Neural progenitor cell (in vitro differentiated cells): ENCODE measurements around the gene PMS1. TPM values are rescaled to one million over a fixed set of nuclear protein-coding genes. Genes with fewer than 3 reads are reported as not detected.

Experiments
- DNase-seq: peaks from one replicate; pipeline ENCODE4 v3.0.0-alpha.2; 2016; ENCODE audit warnings: low spot score
- H2AFZ ChIP-seq: fragments of 200-600 bp; sonication (generic); replicated peaks from 2 replicates; pipeline ENCODE4 v1.6.1; 2016; ENCODE audit warnings: antibody characterized with exemption
- H3F3A ChIP-seq: fragments of 200-600 bp; sonication (generic); 2 replicates; pipeline ENCODE4 v1.6.1; 2016; ENCODE audit warnings: antibody characterized with exemption, low read depth
- H3K27ac ChIP-seq: fragments of 200-600 bp; sonication (generic); 2 replicates; pipeline ENCODE4 v1.5.1; 2016; ENCODE audit warnings: mild to moderate bottlenecking
- H3K27me3 ChIP-seq: fragments of 200-600 bp; sonication (generic); 2 replicates; pipeline ENCODE4 v1.6.1; 2016; ENCODE audit warnings: mild to moderate bottlenecking, moderate library complexity
- H3K36me3 ChIP-seq: fragments of 200-600 bp; sonication (generic); 2 replicates; pipeline ENCODE4 v1.5.1; 2016
- H3K4me1 ChIP-seq: fragments of 200-600 bp; sonication (generic); 2 replicates; pipeline ENCODE4 v1.6.1; 2016; ENCODE audit warnings: mixed run types
- H3K4me2 ChIP-seq: fragments of 200-600 bp; sonication (generic); 2 replicates; pipeline ENCODE4 v1.6.1; 2016
- H3K4me3 ChIP-seq: fragments of 200-600 bp; sonication (generic); 2 replicates; pipeline ENCODE4 v1.5.1; 2016
- H3K79me2 ChIP-seq: fragments of 200-600 bp; sonication (generic); 2 replicates; pipeline ENCODE4 v1.6.1; 2016; ENCODE audit warnings: low read depth
- H3K9ac ChIP-seq: fragments of 200-600 bp; sonication (generic); 2 replicates; pipeline ENCODE4 v1.6.1; 2016
- H3K9me3 ChIP-seq: fragments of 200-600 bp; sonication (generic); 2 replicates; pipeline ENCODE4 v1.5.1; 2016; ENCODE audit warnings: low read depth
- H4K20me1 ChIP-seq: fragments of 200-600 bp; sonication (generic); 2 replicates; pipeline ENCODE4 v1.6.1; 2016; ENCODE audit warnings: low read depth
- H3K27ac Mint-ChIP-seq: 3 replicates; pipeline ENCODE4 v1.8.0; 2021; ENCODE audit warnings: mixed read lengths
- H3K27me3 Mint-ChIP-seq: 2 replicates; pipeline ENCODE4 v1.8.0; 2022; ENCODE audit warnings: low read depth, mild to moderate bottlenecking, inconsistent platforms, moderate library complexity, mixed read lengths; ENCODE audit not compliant: insufficient read depth
- H3K36me3 Mint-ChIP-seq: 3 replicates; pipeline ENCODE4 v1.8.0; 2021; ENCODE audit warnings: mixed read lengths
- H3K4me1 Mint-ChIP-seq: 3 replicates; pipeline ENCODE4 v1.8.0; 2021; ENCODE audit warnings: mixed read lengths
- H3K4me3 Mint-ChIP-seq: 3 replicates; pipeline ENCODE4 v1.8.0; 2021; ENCODE audit warnings: mild to moderate bottlenecking, moderate library complexity, mixed read lengths
- H3K9me3 Mint-ChIP-seq: 3 replicates; pipeline ENCODE4 v1.8.0; 2020; ENCODE audit warnings: mixed read lengths
- EZH2 ChIP-seq: fragments of 200-600 bp; sonication (generic); IDR thresholded peaks from 2 replicates; pipeline ENCODE4 v1.6.1; 2017; ENCODE audit warnings: antibody characterized with exemption, mild to moderate bottlenecking, moderate library complexity
- EZH2phosphoT487 ChIP-seq: fragments of 200-600 bp; sonication (generic); IDR thresholded peaks from 2 replicates; pipeline ENCODE4 v1.6.1; 2017; ENCODE audit warnings: antibody characterized with exemption
- total RNA-seq: library from RNA; depleted of rRNA; stranded (reverse); fragments of >200 nt; gene quantifications from 2 replicates; pipeline ENCODE4 v1.2.3, GENCODE V29; 2015; ENCODE audit warnings: low replicate concordance
- TF ChIP-seq, protein P1 (sequence below): fragments of 200-600 bp; sonication (generic); IDR thresholded peaks from 2 replicates; pipeline ENCODE4 v1.5.1; 2017; ENCODE audit warnings: antibody characterized with exemption, mild to moderate bottlenecking

Gene PMS1
- total RNA-seq, 1 donor from 2014 or later = 97.9 TPM

DNA sequence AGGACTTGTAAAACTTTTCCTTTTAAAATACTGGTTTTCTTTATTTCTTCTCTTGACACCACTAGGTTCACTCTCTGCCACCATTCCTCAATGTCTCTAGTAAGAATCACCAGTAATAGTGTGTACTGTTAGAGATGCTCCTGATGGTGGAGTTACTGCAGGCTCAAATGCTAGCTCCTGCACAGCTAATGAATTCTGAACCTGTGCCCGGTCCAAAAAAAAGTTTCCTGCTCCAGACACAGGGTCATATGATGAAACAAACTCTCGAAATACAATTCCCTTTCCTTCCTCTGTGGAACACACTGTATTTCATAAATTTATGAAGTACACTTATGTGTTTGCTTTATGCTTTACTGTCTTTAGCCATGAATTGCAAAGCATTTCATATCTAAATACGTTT lies 19.2 kb downstream of the PMS1 start:
- no peaks in the 10 kb centered on the region for H3K27me3 Mint-ChIP-seq

DNA sequence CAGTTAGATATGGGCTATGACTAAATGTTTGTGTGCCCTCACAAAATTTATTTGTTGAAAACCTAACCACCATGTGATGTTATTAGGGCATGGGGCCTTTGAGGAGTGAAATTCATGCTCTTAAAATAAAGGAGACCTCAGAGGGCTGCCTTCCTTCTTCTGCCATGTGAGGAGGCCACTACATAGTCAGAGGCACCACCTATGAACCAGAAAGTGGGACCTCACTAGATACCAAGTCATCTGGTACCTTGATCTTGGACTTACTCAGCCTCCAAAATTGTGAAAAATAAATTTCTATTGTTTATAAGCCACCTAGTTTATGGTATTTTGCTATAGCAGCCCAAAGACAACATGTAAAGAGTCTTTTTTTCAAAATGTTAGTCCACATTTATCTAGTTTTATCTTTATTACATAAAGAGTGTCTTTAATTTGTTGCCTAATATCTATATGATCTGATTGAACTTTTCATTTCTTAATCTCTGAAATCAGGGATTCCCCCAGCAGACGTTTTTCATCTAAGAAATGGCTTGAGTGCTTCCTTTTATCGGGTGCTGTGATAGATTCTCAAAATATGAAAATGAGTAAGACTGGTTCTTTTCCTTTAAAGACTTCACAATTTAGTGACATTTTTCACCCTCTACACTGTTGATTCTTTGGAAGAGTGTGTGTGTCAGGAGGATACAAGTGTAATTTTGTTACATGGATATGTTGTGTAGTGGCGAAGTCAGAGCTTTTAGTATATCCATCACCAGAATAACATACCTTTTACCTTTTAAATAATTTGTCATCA lies 34.2 kb downstream of the PMS1 start:
- H3F3A ChIP-seq = no peaks in the 10 kb centered on the region
- no peak overlapping the region for H3K27ac ChIP-seq
- no peaks in the 10 kb centered on the region for H3K4me1 ChIP-seq
- H3K4me1 Mint-ChIP-seq = no peaks in the 10 kb centered on the region
- H3K9me3 ChIP-seq = no peaks in the 10 kb centered on the region
- H3K4me3 ChIP-seq = no peak overlapping the region
- H3K4me3 Mint-ChIP-seq = no peak overlapping the region
- TF ChIP-seq EZH2phosphoT487 = no peak
- no peak for TF ChIP-seq EZH2
- TF ChIP-seq, protein P1, sequence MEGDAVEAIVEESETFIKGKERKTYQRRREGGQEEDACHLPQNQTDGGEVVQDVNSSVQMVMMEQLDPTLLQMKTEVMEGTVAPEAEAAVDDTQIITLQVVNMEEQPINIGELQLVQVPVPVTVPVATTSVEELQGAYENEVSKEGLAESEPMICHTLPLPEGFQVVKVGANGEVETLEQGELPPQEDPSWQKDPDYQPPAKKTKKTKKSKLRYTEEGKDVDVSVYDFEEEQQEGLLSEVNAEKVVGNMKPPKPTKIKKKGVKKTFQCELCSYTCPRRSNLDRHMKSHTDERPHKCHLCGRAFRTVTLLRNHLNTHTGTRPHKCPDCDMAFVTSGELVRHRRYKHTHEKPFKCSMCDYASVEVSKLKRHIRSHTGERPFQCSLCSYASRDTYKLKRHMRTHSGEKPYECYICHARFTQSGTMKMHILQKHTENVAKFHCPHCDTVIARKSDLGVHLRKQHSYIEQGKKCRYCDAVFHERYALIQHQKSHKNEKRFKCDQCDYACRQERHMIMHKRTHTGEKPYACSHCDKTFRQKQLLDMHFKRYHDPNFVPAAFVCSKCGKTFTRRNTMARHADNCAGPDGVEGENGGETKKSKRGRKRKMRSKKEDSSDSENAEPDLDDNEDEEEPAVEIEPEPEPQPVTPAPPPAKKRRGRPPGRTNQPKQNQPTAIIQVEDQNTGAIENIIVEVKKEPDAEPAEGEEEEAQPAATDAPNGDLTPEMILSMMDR = no peak
- no peak overlapping the region for H3K9ac ChIP-seq
- H2AFZ ChIP-seq = no peak overlapping the region
- no peaks in the 10 kb centered on the region for H4K20me1 ChIP-seq
- H3K4me2 ChIP-seq = no peak overlapping the region
- no peaks in the 10 kb centered on the region for H3K79me2 ChIP-seq
- H3K36me3 ChIP-seq = peaks cover 20% of the 10 kb centered on the region
- H3K9me3 Mint-ChIP-seq = no peaks in the 10 kb centered on the region
- H3K27ac Mint-ChIP-seq = no peak overlapping the region
- no peak for DNase-seq
- H3K27me3 ChIP-seq = no peaks in the 10 kb centered on the region
- no peaks in the 10 kb centered on the region for H3K27me3 Mint-ChIP-seq
- H3K36me3 Mint-ChIP-seq = peaks cover 22% of the 10 kb centered on the region

More for the DNA sequence above, 19.2 kb downstream of the PMS1 start:
- Histone ChIP-seq H3K27ac (no peak overlapping the region), H3K9ac (no peak overlapping the region), H3K79me2 (peaks cover 34% of the 10 kb centered on the region), H3K4me3 (no peak overlapping the region), H3K36me3 (peaks cover 22% of the 10 kb centered on the region), H3K27me3 (no peaks in the 10 kb centered on the region), H2AFZ (no peak overlapping the region), H3F3A (no peaks in the 10 kb centered on the region), H3K4me1 (no peaks in the 10 kb centered on the region), H3K9me3 (no peaks in the 10 kb centered on the region), H3K4me2 (no peak overlapping the region), H4K20me1 (peaks cover 6% of the 10 kb centered on the region)
- Mint-ChIP-seq H3K27ac (no peak overlapping the region), H3K4me3 (no peak overlapping the region), H3K9me3 (no peaks in the 10 kb centered on the region), H3K4me1 (no peaks in the 10 kb centered on the region), H3K36me3 (peaks cover 11% of the 10 kb centered on the region)
- no peak for TF ChIP-seq EZH2
- no peak for TF ChIP-seq EZH2phosphoT487
- TF ChIP-seq, protein P1 = no peak
- no peak for DNase-seq

DNA sequence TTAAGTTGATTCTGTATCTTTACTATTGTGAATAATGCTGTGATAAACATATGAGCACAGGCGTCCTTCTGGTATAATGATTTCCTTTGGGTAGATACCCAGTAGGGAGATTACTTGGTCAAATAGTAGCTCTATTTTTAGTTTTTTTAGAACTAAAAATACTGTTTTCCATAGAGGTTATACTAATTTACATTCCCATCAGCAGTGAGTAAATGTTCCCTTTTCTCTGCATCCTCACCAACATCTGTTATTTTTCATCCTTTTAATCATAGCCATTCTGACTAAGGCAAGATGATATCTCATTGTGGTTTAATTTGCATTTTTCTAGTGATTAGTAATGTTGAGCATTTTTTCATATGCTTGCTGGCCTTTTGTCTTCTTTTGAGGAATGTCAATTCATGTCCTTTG lies 35.1 kb downstream of the PMS1 start:
- TF ChIP-seq EZH2phosphoT487 = no peak
- TF ChIP-seq EZH2 = no peak
- TF ChIP-seq, protein P1 = no peak
- Histone ChIP-seq H3K27me3 (no peaks in the 10 kb centered on the region), H4K20me1 (no peaks in the 10 kb centered on the region), H3K36me3 (peaks cover 20% of the 10 kb centered on the region), H3K27ac (no peak overlapping the region), H3K9me3 (no peaks in the 10 kb centered on the region), H3K9ac (no peak overlapping the region), H3K4me1 (no peaks in the 10 kb centered on the region), H3K4me2 (no peak overlapping the region), H2AFZ (no peak overlapping the region), H3K79me2 (peaks cover 3% of the 10 kb centered on the region), H3F3A (no peaks in the 10 kb centered on the region), H3K4me3 (no peak overlapping the region)
- no peak for DNase-seq
- no peak overlapping the region for H3K27ac Mint-ChIP-seq
- H3K9me3 Mint-ChIP-seq = no peaks in the 10 kb centered on the region
- H3K27me3 Mint-ChIP-seq = no peaks in the 10 kb centered on the region
- peaks cover 19% of the 10 kb centered on the region for H3K36me3 Mint-ChIP-seq
- no peaks in the 10 kb centered on the region for H3K4me1 Mint-ChIP-seq
- no peak overlapping the region for H3K4me3 Mint-ChIP-seq
